Measurements from ENCODE around the gene MPHOSPH8.
"Not testable (repeated sequence)": the region's sequence is repeated elsewhere in the genome, so short reads cannot be mapped to it uniquely, and the experiment has no call there.

The MPHOSPH8 gene

GRCh38 chr13:19685034-19685433 is 51.6 kb downstream of the MPHOSPH8 start:
- no peak for DNase-seq (ENCODE audit: low spot score)

- DNase-seq (ENCODE audit: low spot score): no peak
Measured at GRCh38 chr13:19685437-19685836, 52.0 kb downstream of the MPHOSPH8 start.

- not testable (repeated sequence) for DNase-seq (ENCODE audit: low spot score)
Measured at GRCh38 chr13:19691447-19691846, 58.0 kb downstream of the MPHOSPH8 start.

- no peak for DNase-seq (ENCODE audit: low spot score)
Measured at GRCh38 chr13:19695428-19695827, 62.0 kb downstream of the MPHOSPH8 start.

- DNase-seq (ENCODE audit: low spot score): no peak
Measured at GRCh38 chr13:19695829-19696228, 62.4 kb downstream of the MPHOSPH8 start.

- not testable (repeated sequence) for DNase-seq (ENCODE audit: low spot score)
Measured at GRCh38 chr13:19700963-19701362, 67.5 kb downstream of the MPHOSPH8 start.

- DNase-seq (ENCODE audit: low spot score): not testable (repeated sequence)
Measured at GRCh38 chr13:19701619-19702018, 68.2 kb downstream of the MPHOSPH8 start.

- DNase-seq (ENCODE audit: low spot score): not testable (repeated sequence)
Measured at GRCh38 chr13:19704256-19704655, 70.8 kb downstream of the MPHOSPH8 start.

- DNase-seq (ENCODE audit: low spot score): not testable (repeated sequence)
Measured at GRCh38 chr13:19709039-19709438, 75.6 kb downstream of the MPHOSPH8 start.

GRCh38 chr13:19709782-19710181 is 76.3 kb downstream of the MPHOSPH8 start:
- DNase-seq (ENCODE audit: low spot score): not testable (repeated sequence)

- DNase-seq (ENCODE audit: low spot score): no peak
Measured at GRCh38 chr13:19713186-19713965, 79.9 kb downstream of the MPHOSPH8 start.

GRCh38 chr13:19720039-19720438 is 86.6 kb downstream of the MPHOSPH8 start:
- DNase-seq (ENCODE audit: low spot score): no peak

Data from cerebellar cortex (tissue), 1 donor.